ENCODE data around the gene FRG1. TPM values are rescaled to one million over a fixed set of nuclear protein-coding genes. Genes with fewer than 3 reads are reported as not detected.
"Not testable (repeated sequence)": the region's sequence is repeated elsewhere in the genome, so short reads cannot be mapped to it uniquely, and the experiment has no call there.

The FRG1 gene
- total RNA-seq, result 10 to 100 TPM; 25.2 to 34.5 TPM
- long read RNA-seq, transcript FRG1-201 (9 exons, 1,074 nt), result major isoform, 15 of 23 reads
- long read RNA-seq, partial matches to known transcripts, result 7 of 23 reads
- long read RNA-seq, other reads (novel, unspliced or antisense), result 1 of 23 reads

GRCh38 chr4:189940178-189941004, at the start of gene FRG1:
TSS of gene FRG1 (plus strand) at chr4:189940872. CDS start at chr4:189941010, 138 bp downstream.
- DNase-seq (peak; percentile 92 to 94), ATAC-seq (peak; percentile 99)
- intact Hi-C loops (cut with DNase I, micrococcal nuclease), result no loop called here

GRCh38 chr4:189897667-189898066, 43.0 kb upstream of the FRG1 start:
- no peak for DNase-seq
- intact Hi-C loops (cut with DNase I, micrococcal nuclease), result no loop called here
- no peak for ATAC-seq

DNA sequence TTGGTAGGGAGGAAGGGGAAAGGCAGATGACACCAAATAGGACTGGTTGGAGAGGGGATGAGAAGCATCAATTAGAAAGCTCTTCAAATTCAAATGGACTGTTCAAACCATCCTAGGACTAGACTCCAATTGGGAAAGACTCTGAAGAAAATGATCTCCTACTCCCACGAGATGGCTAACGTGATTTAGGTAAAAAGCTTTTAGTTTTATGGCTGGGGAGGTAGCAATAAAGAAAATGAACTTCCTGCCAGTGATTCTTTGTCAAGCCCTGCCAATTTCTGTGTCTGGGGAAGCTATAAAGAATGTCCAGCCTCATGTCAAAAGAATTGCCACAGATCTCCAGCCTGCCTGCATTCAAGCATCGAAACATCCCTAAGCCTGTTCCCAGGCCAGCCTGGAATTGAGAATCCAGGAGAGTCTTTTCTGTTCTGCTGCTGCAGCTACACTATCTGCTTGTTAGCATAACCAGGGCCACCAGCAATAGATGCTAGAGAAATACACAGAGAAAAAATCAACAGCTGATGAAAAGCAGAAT, 41.1 kb upstream of the FRG1 start:
- DNase-seq; intact Hi-C loops (cut with DNase I, micrococcal nuclease); ATAC-seq: not testable (repeated sequence)

- ATAC-seq; intact Hi-C loops (cut with DNase I, micrococcal nuclease): not testable (repeated sequence)
- peak in 1 of 2 donors; percentile 38 for DNase-seq
Measured at GRCh38 chr4:189904420-189905027, 36.1 kb upstream of the FRG1 start.

DNA sequence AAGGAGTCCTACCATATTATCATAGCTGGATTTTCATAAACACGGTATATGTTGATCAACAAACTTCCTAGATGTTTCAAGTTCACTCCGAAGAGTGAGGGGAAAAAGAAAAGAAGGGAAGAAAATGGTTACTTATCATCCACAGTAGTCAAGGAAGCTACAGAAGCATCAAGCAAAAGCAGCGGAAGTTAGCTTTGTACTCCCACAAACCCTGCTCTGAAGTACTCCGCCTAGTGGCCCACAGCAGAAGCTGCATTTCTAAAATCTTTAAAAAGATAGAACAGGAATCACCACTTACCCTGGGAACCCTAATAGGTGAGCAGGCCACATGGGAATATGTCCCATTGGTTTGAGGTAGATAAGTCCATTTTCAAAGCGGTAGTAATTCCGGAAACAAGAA, 28.5 kb upstream of the FRG1 start:
- intact Hi-C loops (cut with DNase I, micrococcal nuclease), result no loop called here
- DNase-seq (no peak), ATAC-seq (no peak)

DNA sequence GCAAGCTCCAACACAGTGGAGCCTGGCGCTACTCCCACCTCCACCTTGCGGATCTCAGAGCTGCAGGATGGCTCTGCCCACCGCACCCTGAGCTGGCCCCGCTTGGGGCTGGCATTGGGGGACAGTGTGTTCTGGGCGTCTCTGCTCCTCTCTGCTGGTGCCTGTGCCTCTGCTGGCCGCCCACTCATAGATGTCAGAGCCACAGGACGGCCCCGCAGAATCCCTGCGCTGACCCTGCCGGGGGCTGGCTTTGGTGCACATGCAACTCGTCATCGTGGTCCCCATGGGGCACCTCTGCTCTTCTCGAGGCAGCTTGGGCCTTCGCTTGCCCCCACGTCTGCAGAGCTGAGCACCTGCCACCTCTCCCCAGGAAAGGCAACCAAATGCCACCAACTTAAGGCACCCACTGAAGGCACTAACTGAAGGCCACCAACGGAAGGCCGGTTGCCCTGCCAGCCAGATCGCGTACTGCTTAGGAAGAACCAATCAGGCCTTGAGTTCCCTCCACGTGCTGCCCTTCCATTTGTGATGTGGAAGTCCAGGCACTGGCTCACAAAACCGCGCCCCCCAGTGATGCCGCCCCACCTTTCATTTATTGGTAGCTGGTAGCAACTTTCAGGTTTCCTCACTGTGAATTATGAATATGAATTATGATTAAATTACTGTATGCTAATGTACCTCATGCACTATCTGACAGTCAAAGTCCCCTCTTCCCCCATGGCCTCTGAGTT, 23.3 kb upstream of the FRG1 start:
- intact Hi-C loops (cut with DNase I, micrococcal nuclease), result no loop called here

GRCh38 chr4:189921058-189921457, 19.6 kb upstream of the FRG1 start:
- no peak for DNase-seq
- no peak for ATAC-seq
- intact Hi-C loops (cut with DNase I, micrococcal nuclease), result no loop called here

More for the DNA sequence above, 23.3 kb upstream of the FRG1 start:
- DNase-seq (no peak), ATAC-seq (no peak)

DNA sequence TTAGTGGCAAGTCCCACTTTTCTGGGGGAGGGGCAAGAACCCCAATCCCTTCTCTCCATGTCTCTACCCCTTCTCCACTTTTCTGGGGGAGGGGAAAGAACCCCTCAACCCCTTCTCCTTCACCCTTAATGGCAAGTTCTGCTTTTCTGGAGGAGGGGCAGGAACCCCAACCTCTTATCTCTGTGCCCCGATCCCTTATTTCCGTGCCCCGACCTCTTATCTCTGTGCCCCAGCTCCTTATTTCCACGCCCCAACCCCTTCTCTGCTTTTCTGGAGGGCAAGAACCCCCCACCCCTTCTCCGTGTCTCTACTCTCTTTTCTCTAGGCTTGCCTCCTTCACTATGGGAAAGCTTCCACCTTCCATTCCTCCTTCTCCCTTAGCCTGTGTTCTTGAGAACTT, 13.9 kb upstream of the FRG1 start:
- DNase-seq; intact Hi-C loops (cut with DNase I, micrococcal nuclease); ATAC-seq: not testable (repeated sequence)

GRCh38 chr4:189941005-189941450, 356 bp downstream of the FRG1 start:
- DNase-seq (no peak), ATAC-seq (peak; percentile 55)
- intact Hi-C loops (cut with DNase I, micrococcal nuclease), result no loop called here

- ATAC-seq; intact Hi-C loops (cut with DNase I, micrococcal nuclease); DNase-seq: not testable (repeated sequence)
Measured at GRCh38 chr4:189942412-189942811, 1.7 kb downstream of the FRG1 start.

DNA sequence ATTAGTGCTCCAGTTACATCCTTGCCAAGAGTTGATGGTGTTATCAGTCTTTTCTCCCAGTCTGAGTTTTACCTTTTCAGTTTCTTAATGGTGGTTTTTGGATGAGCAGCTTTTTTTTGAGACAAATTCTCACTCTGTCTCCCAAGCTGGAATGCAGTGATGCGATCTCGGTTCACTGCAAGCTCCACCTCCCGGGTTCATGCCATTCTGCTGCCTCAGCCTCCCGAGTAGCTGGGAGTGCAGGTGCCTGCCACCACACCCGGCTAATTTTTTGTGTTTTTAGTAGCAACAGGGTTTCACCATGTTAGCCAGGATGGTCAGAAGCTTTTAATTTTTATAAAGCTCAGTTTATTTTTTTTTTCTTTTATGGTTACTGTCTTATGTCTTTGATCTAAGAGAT, 3.4 kb downstream of the FRG1 start:
- ATAC-seq; DNase-seq; intact Hi-C loops (cut with DNase I, micrococcal nuclease): not testable (repeated sequence)

DNA sequence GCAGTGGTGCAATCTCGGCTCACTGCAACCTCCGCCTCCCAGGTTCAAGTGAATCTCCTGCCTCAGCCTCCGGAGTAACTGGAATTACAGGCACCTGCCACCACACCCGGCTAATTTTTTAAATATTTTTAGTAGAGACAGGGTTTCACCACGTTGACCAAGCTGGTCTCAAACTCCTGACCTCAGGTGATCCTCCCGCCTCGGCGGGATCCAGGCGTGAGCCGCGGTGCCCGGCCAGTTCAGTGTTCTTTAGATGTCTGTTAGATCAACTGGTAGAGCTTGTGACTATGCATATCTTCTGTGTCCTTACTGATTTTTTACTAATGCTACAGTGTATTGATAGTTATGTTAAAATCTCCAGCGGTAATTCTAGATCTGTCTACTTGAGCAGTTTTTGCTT, 6.2 kb downstream of the FRG1 start:
- ATAC-seq; DNase-seq; intact Hi-C loops (cut with DNase I, micrococcal nuclease): not testable (repeated sequence)

DNA sequence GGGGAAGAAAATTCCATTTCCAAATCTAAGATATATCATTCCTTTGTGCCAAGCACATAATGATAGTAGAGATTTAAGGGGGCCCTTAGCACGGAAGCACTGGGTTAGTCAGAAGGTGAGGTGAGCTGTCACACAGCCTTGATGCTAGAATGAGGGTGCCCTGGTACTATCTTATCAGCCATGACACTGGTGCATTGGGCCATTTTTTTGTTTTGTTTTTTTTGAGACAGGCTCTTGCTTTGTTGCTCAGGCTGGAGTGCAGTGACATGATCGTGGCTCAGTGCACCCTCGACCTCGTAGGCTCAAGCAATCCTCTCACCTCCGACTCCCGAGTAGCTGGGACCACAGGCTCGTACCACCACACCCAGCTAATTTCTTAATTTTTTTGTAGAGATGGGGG, 7.8 kb downstream of the FRG1 start:
- DNase-seq; intact Hi-C loops (cut with DNase I, micrococcal nuclease); ATAC-seq: not testable (repeated sequence)

- DNase-seq; ATAC-seq; intact Hi-C loops (cut with DNase I, micrococcal nuclease): not testable (repeated sequence)
Measured at GRCh38 chr4:189969291-189969690, 28.6 kb downstream of the FRG1 start.

GRCh38 chr4:189973646-189974045, 33.0 kb downstream of the FRG1 start:
- ATAC-seq (no peak), DNase-seq (no peak)
- intact Hi-C loops (cut with DNase I, micrococcal nuclease), result no loop called here

DNA sequence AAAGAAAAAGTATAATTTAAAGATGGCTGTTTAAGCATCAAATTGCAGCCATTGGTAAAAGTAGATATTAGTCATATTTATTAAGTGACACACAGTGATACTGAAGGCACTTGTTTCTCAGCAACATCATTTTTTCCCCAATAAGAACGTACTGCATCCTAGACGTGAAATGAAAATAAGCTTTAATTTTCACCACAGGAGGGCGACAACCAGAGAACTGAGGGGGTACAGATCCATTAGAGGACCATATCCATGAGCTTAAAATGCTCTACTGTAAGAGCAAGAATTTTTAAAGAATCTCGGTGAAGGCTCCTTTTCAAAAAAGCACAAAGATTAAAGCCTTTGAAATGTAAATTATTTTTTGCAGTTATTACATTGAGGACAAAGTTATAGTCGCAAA, 33.4 kb downstream of the FRG1 start:
- ATAC-seq (no peak), DNase-seq (no peak)
- intact Hi-C loops (cut with DNase I, micrococcal nuclease), result no loop called here

- ATAC-seq (no peak), DNase-seq (no peak)
- intact Hi-C loops (cut with DNase I, micrococcal nuclease), result no loop called here
Measured at GRCh38 chr4:189979196-189980047, 38.8 kb downstream of the FRG1 start.

DNA sequence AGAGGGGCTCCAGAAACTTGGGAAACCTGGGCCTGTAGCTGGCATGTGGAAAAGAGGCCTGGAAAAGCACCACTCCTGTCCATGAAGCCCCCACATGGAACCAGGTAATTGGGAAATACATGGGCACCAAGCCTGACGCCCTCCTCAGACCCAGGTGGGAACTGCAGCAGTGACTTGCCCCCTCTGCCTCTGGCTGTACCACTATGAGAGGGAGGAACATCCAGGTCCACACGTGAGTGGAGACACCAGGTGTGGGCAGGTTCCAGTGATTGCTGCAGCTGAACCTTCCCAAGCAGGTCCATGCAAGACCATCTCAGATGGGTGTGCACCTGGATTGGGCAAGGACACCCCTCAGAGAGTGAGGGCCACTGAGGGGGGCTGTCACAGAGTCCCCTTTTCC, 39.6 kb downstream of the FRG1 start:
- intact Hi-C loops (cut with DNase I, micrococcal nuclease); DNase-seq; ATAC-seq: not testable (repeated sequence)
